NCI-H2029 (cell line): Measurements from ENCODE around the gene PPP1R14C.

Experiments used
- DNase-seq: peaks from one replicate; lab custom pipeline; 2025; lab: John Stamatoyannopoulos, UW

The PPP1R14C gene

DNA sequence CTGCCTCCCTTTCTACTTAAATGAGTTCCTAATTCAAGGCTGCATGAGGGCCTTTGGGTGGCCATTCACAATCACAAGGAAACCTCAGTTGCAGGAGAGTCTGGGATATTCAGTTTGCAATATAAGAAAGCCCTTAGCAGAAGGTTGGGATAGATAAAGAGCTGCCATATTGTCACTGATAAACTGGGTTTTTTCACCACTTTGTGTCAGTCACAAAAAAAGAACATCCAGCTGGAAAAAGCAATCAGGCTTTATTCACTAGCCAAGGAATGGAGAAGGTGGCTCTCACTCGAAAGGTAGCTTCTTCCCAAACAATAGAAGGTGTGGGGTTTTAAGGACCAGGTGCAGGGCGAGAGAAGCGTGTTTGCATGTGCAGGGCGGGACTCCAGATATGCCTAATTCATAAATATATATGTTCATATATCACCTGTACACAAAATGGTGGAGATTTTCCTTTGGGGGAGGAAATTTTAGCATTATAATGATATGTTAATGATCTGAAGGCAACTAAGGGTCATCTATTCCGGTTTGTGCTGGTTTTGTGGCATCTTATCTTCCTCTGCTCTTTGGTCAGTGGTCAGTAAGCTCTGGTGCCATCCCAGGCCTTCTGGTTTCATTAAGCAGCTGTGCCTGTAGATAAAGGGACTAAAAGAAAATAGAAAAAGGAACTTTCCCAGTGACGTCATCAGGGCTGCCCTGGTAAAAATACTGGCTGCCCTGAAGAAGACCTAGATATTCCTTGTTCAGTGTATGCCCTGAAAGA, 128.8 kb downstream of the PPP1R14C start:
- no peak for DNase-seq

- DNase-seq, result no peak
Observed at GRCh38 chr6:150272264-150272975, 129.6 kb downstream of the PPP1R14C start.

GRCh38 chr6:150272976-150273315, 130.1 kb downstream of the PPP1R14C start:
- DNase-seq, result no peak

DNA sequence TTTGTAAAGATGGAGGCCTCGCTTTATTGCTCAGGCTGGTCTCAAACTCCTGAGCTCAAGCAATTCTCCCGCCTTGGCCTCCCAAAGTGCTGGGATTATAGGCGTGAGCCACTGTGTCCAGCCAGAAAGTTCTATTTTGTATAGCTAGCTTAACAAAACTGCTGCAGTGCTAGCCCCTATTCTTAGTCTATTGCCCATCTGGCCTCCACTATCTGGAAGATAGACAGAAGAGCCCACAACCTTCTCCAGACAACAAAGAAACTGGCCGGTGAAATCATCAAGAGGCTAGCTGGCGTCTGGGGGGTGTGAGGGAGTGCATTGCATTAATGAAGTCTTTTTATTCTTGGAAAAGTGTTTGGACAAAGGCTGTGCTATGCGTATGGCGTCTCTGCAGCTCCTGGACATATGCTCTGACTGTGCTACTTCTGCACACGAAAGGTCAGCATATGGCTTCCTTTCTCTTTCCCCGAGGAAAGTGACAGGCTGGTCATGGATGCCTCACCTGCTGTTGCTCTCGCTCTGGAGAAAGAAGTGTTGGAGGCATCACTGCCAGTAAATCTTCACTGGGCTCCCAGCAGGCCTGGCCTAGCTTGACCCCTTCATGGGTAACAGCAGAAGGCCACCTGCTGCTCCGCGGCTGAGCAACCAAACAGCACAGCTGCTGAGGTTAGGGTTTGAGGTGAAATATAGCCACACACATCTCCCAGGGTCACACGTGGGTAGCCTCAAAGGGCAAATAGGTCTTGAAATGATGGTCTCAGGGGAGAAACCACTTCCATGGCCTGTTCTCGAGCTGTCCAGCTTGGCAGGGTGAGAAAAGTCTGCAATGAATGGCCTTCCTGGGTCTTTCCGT, 130.8 kb downstream of the PPP1R14C start:
- no peak for DNase-seq

DNA sequence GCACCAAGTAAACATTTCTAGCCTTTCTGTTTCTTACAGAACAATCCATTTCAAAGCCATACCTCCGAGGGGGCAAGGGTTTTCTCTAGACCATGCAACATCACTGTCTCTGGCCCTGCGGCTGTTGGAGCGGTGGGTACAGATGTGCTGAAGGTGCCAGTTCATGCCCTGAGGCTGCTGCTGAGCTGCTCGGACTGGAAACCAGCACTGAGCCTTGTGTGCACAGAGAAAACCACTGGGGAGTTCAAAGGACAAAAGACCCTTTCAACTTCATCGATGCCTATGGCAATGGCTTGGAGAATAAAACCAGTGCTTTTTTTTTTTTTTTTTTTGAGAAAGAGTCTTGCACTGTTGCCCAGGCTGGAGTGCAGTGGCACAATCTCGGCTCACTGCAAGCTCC, 132.6 kb downstream of the PPP1R14C start:
- DNase-seq, result no peak

DNA sequence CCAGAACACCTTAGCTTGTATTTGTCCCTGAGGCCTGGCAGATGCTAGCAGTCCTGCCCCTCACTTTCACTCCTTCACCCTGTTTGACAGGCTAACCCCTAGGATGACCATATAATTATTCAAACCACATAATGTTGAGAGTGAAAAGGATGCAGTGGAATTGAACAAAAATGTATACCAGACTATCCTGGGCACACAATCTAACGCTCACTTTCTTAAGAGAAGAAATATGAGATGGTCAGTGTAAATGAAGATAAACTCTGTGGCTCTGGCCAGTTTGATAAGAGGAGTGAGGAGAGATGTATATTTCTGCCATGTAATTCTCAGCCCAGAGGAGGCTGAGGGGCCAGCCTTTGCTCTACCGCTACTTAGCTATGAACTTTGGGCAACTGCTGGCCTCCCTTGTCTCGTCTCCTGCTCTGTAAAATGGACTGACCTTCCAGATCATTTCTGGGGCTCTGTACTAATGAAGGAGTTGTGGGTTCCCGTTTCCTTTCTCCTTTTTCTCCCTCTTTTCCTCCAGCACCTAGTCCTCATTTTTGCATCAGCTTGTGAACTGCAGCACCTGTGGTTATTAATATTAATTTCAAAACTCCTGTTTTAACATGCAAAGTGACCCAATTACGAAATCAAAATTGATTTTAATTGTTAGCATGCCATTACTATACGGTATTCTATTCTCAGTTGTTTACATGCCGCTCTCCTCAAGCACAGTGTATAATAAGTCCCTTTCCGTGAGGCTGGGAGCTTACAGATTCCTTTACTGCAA, 133.5 kb downstream of the PPP1R14C start:
- DNase-seq, result no peak

- no peak for DNase-seq
Observed at GRCh38 chr6:150276937-150277742, 134.3 kb downstream of the PPP1R14C start.

DNA sequence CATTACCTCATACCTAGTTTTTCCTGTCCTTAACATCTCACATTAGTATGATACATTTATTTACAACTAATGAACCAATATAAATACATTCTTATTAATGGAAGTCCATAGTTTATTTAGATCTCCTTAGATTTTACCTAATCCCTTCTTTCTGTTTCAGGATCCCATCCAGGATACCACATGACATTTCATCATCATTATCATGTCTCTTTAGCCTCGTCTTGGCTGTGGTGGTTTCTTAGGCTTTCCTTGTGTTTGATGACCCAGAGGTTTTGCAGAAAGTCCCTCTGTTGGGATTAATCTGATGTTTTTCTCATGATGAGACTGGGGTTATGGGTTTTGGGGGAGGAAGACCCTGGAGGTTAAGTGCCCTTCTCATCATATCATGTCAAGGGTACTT, 136.7 kb downstream of the PPP1R14C start:
- DNase-seq, result no peak

- DNase-seq, result no peak
Observed at GRCh38 chr6:150280703-150281102, 137.9 kb downstream of the PPP1R14C start.

DNA sequence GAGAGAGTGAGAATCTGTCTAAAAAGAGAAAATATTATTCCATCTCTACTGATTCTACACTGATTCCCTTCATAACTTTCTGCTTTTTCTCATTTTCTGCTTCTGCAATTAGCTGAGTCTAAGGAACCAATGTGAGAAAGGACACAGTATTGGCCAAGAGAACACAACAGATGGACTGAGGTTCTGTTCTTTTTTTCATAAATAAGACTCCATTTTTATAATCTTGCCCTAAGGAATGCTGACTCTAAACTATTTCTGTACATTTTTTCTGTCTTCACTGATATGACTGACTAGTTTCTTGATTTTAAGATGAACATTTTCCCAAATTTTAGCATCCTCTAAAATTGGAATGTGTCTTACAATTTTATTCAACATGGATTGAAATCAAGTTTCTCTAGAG, 138.9 kb downstream of the PPP1R14C start:
- no peak for DNase-seq

DNA sequence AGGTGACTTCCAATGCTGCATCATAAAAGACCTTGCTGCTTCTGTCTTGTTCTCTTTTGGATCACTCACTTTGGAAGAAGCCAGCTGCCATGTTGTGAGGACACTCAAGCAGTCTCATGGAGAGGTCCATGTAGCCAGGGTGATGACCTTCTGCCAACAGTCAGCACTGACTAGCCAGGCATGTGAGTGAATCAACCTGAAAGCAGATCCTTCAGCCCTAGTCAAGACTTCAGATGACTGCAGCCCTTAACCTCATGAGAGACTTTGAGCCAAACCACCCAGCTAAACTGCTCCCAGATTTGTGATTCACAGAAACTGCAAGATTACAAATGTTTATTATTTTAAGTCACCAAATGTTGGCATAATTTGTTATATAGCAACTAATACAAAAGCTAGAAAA, 140.0 kb downstream of the PPP1R14C start:
- no peak for DNase-seq

- DNase-seq, result no peak
Observed at GRCh38 chr6:150286460-150286859, 143.6 kb downstream of the PPP1R14C start.

- DNase-seq, result no peak
Observed at GRCh38 chr6:150286912-150287311, 144.1 kb downstream of the PPP1R14C start.

- DNase-seq, result no peak
Observed at GRCh38 chr6:150288456-150288855, 145.6 kb downstream of the PPP1R14C start.

GRCh38 chr6:150289454-150290071, 146.7 kb downstream of the PPP1R14C start:
- DNase-seq, result no peak

- no peak for DNase-seq
Observed at GRCh38 chr6:150290429-150290828, 147.6 kb downstream of the PPP1R14C start.

DNA sequence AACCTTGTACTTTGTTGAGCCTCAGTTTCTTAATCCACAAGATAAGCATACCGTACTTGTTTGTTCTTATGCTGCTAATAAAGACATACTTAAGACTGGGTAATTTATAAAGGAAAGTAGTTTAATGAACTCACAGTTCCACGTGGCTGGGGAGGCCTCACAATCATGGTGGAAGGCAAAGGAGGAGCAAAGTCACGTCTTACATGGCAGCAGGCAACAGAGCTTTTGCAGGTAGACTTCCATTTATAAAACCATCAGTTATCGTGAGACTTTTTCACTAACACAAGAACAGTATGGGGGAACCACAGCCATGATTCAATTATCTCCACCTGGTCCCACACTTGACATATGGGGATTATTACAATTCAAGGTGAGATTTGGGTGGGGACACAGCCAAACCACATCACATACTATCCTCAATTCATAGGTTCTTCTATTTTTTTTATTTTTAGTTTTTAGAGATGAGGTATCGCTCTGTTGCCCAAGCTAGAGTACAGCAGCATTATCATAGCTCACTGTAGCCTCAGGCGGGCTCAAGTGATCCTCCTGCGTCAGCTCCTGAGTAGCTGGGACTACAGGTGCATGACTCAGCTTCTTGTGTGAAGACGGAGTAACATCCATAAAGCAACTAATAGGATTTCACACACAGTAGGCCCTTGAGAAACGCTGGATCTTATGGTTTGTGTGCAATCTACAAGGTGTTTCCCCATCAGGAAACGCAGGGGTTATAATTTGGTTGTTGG, 149.3 kb downstream of the PPP1R14C start:
- no peak for DNase-seq

- DNase-seq, result no peak
Observed at GRCh38 chr6:150293019-150293418, 150.2 kb downstream of the PPP1R14C start.

GRCh38 chr6:150293423-150294173, 150.8 kb downstream of the PPP1R14C start:
- no peak for DNase-seq
